ENCODE results near the gene TRIM44.

TRIM44 gene, protein sequence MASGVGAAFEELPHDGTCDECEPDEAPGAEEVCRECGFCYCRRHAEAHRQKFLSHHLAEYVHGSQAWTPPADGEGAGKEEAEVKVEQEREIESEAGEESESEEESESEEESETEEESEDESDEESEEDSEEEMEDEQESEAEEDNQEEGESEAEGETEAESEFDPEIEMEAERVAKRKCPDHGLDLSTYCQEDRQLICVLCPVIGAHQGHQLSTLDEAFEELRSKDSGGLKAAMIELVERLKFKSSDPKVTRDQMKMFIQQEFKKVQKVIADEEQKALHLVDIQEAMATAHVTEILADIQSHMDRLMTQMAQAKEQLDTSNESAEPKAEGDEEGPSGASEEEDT

DNA sequence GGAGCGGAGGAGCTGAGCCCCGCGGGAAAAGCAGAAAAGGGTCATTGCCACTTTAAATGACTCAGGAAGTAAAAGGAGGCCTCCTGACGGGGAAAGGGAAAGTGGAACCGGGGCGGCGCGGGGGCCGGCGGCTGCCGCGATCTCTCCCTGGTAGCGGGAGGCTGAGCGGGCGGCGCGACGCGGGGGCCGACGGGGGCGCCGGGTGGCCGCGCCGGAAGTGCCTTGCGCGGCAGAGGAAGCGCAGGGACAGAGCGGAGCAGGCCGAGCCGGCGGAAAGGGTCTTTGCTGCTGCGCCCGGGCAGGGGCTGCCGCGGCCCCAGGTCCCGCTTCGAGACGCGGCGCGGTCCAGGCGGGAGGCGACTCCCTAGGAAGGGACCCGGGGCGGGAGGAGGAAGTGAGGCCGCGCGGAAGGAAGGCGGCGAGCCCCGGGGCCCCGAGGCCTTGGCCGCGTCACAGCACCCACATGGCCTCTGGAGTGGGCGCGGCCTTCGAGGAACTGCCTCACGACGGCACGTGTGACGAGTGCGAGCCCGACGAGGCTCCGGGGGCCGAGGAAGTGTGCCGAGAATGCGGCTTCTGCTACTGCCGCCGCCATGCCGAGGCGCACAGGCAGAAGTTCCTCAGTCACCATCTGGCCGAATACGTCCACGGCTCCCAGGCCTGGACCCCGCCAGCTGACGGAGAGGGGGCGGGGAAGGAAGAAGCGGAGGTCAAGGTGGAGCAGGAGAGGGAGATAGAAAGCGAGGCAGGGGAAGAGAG, at the start of gene TRIM44:
Gene TRIM44, plus strand, starts transcription at position 127 of the 759 bp plus-strand sequence. Its CDS starts 337 bp downstream, at position 464.
- TF ChIP-seq, protein P1, sequence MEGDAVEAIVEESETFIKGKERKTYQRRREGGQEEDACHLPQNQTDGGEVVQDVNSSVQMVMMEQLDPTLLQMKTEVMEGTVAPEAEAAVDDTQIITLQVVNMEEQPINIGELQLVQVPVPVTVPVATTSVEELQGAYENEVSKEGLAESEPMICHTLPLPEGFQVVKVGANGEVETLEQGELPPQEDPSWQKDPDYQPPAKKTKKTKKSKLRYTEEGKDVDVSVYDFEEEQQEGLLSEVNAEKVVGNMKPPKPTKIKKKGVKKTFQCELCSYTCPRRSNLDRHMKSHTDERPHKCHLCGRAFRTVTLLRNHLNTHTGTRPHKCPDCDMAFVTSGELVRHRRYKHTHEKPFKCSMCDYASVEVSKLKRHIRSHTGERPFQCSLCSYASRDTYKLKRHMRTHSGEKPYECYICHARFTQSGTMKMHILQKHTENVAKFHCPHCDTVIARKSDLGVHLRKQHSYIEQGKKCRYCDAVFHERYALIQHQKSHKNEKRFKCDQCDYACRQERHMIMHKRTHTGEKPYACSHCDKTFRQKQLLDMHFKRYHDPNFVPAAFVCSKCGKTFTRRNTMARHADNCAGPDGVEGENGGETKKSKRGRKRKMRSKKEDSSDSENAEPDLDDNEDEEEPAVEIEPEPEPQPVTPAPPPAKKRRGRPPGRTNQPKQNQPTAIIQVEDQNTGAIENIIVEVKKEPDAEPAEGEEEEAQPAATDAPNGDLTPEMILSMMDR (IDR thresholded peaks at IDR 0.05; ENCODE audit: insufficient read depth, missing control alignments) = no peak
- no peak for FAIRE-seq

DNA sequence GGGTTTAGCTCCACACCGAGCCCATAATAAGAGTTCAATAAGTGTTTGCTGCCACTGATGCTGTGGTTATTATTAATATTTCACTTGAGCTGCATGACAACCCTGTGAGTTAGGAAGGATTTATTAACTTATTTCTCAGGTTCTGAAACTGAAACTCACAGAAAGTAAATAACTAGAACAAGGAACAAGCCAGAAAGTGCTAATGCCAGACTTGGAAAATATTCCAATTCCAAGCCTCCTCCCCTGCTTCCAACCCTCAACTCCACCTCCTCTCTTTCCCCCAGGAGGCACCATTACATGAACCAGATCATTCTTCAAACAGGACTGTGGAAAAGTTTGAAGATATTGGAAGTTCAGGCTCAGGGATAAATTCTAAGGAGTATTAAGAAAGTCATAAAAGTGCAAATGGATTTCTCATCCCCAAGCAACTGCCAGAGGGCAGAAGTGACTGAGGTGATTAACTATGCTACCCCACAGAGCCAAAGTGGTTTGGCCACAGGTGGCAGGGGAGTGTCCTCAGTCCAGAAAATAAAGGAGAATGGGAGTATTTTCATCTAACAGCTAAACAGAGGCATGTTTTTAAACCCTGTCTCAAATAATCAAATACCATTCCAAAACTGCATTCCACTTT, 47.5 kb upstream of the TRIM44 start:
- DNase-seq (ENCODE audit: insufficient read length, low spot score) = no peak
- FAIRE-seq = no peak
- TF ChIP-seq, protein P1 (IDR thresholded peaks at IDR 0.05; ENCODE audit: insufficient read depth, missing control alignments) = no peak

More for the DNA sequence above, at the start of gene TRIM44:
- peak; percentile 49 for DNase-seq (ENCODE audit: insufficient read length, low spot score)

DNA sequence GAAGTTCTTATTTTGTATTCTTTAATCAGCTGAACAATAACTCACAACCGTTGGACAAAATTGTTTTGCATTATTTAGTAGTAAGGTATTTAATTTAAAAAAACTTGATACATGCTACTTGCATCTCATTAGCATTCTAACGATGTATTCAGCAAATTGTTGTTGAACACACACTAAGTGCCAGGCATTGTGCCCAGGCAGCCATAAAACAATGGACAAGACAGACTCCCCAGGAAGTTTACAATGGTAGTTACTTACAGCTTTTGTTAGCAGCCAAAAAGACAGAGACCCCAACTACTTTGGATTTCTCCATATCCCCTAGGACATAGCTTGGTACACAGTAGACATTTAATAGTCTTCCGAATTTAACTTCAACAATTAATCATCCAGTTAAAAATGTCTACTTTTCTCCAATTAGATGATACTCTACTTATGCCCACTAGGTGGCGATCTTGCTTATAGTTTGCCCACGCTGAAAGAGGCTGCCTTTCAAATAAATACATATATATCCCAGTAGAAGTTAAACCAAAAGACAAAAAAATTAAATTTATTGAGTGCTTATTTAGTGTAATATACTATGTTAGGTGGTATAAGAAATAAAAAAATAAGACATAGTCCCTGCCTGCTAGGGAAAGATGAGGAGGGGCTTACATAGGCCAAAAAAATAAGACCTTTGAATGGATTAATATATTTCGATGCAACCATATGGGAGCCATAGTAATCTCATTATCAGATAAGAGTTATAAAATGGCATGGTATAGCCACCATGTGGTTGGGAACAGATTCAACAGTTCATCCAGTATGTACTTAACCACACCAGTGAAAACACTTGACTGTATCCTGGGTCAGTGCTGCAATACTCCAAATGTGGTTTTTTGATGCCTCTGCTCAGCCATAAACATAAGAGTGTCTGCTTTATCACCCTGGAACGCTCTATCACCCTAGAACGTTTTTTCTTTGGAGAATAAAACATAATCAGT, 46.4 kb upstream of the TRIM44 start:
- FAIRE-seq = peak; percentile 85
- no peak for DNase-seq (ENCODE audit: insufficient read length, low spot score)
- TF ChIP-seq, protein P1 (IDR thresholded peaks at IDR 0.05; ENCODE audit: insufficient read depth, missing control alignments) = peak; percentile 86

DNA sequence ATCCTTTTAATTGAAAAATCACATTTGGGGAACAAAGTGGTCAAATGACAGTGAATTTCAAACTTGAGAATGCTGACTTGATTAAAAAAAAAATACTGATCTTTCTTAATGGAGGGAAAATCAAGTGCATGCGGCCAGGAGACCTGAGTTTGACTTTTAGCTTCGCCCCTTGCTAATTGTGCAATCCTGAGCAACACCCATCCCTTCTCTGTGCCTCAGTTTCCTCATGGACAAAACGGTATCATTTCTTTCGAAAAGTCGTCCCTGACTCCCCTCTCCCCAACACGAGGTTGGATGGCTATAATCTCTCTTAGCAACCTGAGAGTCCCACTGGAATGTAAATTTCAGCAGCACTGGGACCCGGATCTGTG, 45.3 kb upstream of the TRIM44 start:
- FAIRE-seq = no peak
- DNase-seq (ENCODE audit: insufficient read length, low spot score) = no peak
- TF ChIP-seq, protein P1 (IDR thresholded peaks at IDR 0.05; ENCODE audit: insufficient read depth, missing control alignments) = no peak

DNA sequence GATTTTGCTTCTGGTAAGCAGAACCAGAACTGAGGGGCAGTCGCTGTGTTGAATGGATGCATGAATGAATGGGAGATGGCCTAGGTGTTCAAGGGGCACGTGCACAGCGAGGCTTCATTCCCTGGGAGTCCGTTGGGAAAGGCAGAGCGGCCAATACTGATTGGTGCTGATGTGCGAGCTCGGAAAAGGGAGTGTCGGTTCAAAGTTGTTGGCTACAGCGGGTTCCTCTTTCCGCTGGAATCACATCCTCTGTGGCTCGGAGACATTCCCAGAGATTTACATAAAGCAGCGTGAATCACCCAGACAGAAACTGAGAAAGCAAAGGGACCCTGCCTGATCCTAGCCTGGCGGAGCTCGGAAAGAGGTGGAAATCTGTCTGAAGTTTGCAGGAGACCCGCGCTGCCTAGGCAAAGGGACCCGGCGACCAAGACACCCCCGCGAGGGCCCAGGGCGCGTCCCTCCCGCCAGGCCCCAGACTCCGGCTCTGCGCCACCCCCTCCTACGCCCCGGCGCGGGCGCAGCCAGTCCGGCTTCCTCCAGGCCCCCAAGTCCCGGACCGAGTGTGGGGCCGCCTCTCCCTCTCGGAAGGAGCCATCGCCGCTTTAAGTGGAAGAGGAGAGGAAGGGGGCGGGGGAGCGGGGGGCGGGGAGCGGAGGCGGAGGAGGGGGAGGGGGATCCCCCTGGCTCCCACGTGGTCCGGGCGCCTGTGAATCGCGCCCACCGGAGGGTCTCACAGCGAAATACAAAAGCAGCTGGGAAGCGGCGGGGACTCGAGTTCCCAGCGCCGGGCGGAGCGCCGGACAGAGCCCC, 44.7 kb upstream of the TRIM44 start, which contains the start of gene FJX1:
Gene FJX1, plus strand, starts transcription at position 774 of the 810 bp plus-strand sequence. CDS start 177 bp downstream, outside the sequence.
- TF ChIP-seq, protein P1 (IDR thresholded peaks at IDR 0.05; ENCODE audit: insufficient read depth, missing control alignments) = no peak
- peak; percentile 44 for DNase-seq (ENCODE audit: insufficient read length, low spot score)
- FAIRE-seq = no peak

Data from D721Med (cell line).